Natural killer cell (primary cell): ENCODE measurements around the gene LAMA5. TPM values are rescaled to one million over a fixed set of nuclear protein-coding genes. Genes with fewer than 3 reads are reported as not detected.

Experiments
- ATAC-seq, 3 donors: fragments of 150-1000 bp in 2 of 3; fragments of 200-7000 bp in 1 of 3; cut with Tn5 transposase; 1 replicate in 1 of 3; 2 replicates in 2 of 3; pipeline ENCODE4 v1.10.0; 2021; ENCODE audit warnings: mild to moderate bottlenecking in 2 of 3, moderate library complexity in 2 of 3
- DNase-seq, 2 donors: peaks; one replicate each; pipeline versions ENCODE4 v3.0.0 to v3.0.0-alpha.2; 2013 to 2021; ENCODE audit warnings: mixed read lengths in 1 of 2
- H3K27ac ChIP-seq: one replicate; pipeline ENCODE4 v1.5.1; 2013; ENCODE audit warnings: mild to moderate bottlenecking, low read length
- H3K27me3 ChIP-seq: one replicate; pipeline ENCODE4 v1.6.1; 2013; ENCODE audit warnings: low read length; ENCODE audit not compliant: control insufficient read depth, insufficient read depth
- H3K36me3 ChIP-seq: one replicate; pipeline ENCODE4 v1.6.1; 2013; ENCODE audit warnings: low read length; ENCODE audit not compliant: control insufficient read depth, insufficient read depth
- H3K4me1 ChIP-seq: one replicate; pipeline ENCODE4 v1.6.1; 2013; ENCODE audit warnings: low read length; ENCODE audit not compliant: control insufficient read depth, insufficient read depth
- H3K4me3 ChIP-seq: one replicate; pipeline ENCODE4 v1.5.1; 2013; ENCODE audit warnings: low read length
- H3K9me3 ChIP-seq: one replicate; pipeline ENCODE4 v1.6.1; 2013; ENCODE audit warnings: low read length; ENCODE audit not compliant: control insufficient read depth, insufficient read depth
- H3K27ac Mint-ChIP-seq, 2 donors: one replicate each; pipeline ENCODE4 v1.8.0; 2022; ENCODE audit warnings: mild to moderate bottlenecking in 2 of 2, mixed read lengths in 2 of 2, moderate library complexity in 1 of 2
- H3K27me3 Mint-ChIP-seq, 2 donors: one replicate each; pipeline ENCODE4 v1.8.0; 2022; ENCODE audit warnings: low read depth in 2 of 2, mixed read lengths in 2 of 2
- H3K36me3 Mint-ChIP-seq: one replicate; pipeline ENCODE4 v1.8.0; 2022; ENCODE audit warnings: mixed read lengths
- H3K4me1 Mint-ChIP-seq, 2 donors: one replicate each; pipeline ENCODE4 v1.8.0; 2022; ENCODE audit warnings: mixed read lengths in 2 of 2
- H3K4me3 Mint-ChIP-seq: one replicate; pipeline ENCODE4 v1.8.0; 2022; ENCODE audit warnings: mild to moderate bottlenecking, moderate library complexity, mixed read lengths
- H3K9me3 Mint-ChIP-seq, 2 donors: one replicate each; pipeline ENCODE4 v1.8.0; 2022; ENCODE audit warnings: mixed read lengths in 2 of 2
- WGBS: methylation state at CpG from one replicate; pipeline ENCODE4 v1.1.7; 2013; ENCODE audit warnings: missing lambda C conversion rate; ENCODE audit not compliant: insufficient coverage; 5-methylcytosine and 5-hydroxymethylcytosine counted together
- intact Hi-C: fragments of 100-400 bp; cut with micrococcal nuclease; formaldehyde crosslinking; loops from one replicate; pipeline ENCODE4 v1.14.2; 2022
- total RNA-seq, 4 donors: library from RNA; stranded (reverse); fragments of 120-200 nt in 1 of 4; gene quantifications; one replicate each; pipeline versions ENCODE4 v1.2.3 to v1.2.4, GENCODE V29; 2013 to 2022
- TF ChIP-seq, protein P1 (sequence below): fragments of 200-600 bp; IDR thresholded peaks from one replicate; pipeline ENCODE4 v1.8.0; 2022; ENCODE audit warnings: antibody characterized with exemption

LAMA5 gene
- total RNA-seq, 3 donors from 2014 or later (not counting 1 experiment from before 2014, with no cell fraction given) = 1.0 to 4.3 (median 1.4) TPM

DNA sequence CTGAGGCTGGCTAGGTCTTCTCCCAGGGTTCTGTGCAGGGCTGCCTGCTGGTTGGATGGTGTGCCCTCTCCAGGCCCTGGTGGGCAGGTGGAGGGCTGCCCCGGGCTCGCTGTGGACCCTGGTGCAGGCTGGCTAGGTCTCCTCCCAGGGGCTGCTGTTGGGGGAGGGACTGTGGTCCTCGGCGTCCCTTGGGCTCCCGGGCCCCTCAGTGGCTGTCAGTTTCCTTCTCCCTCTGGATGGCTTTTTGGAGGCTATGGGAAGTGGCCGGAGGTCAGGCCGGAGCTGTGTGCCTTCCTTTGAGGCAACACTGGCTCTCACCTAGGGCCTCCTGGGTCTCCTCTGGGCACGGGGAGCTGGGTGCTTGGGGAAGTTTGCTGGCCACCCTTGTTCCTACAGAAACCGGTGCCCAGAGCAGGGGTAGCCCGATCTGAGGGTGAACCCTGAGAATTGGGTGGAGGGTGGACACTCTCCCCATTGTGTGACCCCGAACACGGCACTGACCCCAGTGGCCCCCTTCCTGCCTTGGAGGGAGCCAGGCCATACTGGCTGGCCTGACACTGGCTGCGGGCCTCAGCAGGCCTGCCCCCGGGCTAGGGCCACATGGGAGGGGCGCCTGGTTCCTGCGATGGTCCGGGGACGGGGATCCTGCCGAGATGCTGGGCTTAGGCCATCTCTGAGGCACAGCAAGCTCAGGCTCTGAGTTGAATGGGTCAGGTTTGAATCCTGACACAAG is 43.8 kb upstream of the LAMA5 start:
- 87% methylated on average over 19 of the region's 19 CpGs for WGBS
- H3K4me3 Mint-ChIP-seq = no peak overlapping the region
- ATAC-seq = no peak

DNA sequence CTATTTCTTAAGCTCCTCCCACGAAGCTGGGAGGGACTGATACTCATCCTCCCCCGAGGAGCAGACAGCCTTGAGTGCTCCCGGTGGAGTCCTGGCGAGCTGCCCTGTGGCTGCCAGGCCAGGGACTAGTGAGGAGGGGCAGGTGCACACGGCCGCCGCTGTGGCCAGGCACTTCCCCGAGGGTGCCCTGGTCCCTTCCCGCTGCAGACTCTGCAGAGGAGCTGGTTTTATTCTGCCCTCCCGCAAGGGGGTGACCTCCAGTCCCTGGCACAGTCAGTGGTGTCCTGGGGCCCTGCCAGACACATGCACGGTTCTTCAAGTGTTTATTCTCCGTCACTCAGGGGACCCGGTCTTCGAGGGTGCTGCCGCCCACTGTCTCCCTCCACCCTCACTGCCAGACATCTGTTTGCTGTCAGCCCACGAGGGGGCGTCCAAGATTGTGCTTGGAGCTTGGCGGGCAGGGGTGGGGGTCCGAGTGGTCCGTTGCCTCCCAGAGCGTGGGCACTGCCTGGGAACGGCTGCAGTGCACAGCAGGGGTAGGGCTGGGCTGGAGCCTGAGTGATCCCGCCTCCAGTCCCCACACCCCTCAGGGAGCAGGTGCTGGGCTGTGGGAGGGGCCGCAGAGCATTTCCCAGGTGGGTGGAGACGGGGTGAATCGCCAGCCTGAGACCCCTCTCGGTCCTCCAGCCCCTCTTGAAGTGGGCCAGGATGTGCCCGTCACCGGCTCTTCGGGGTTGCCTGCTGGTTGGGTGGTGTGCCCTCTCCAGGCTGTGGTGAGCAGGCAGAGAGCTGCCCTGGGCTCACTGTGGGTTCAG is 43.0 kb upstream of the LAMA5 start:
- TF ChIP-seq, protein P1, sequence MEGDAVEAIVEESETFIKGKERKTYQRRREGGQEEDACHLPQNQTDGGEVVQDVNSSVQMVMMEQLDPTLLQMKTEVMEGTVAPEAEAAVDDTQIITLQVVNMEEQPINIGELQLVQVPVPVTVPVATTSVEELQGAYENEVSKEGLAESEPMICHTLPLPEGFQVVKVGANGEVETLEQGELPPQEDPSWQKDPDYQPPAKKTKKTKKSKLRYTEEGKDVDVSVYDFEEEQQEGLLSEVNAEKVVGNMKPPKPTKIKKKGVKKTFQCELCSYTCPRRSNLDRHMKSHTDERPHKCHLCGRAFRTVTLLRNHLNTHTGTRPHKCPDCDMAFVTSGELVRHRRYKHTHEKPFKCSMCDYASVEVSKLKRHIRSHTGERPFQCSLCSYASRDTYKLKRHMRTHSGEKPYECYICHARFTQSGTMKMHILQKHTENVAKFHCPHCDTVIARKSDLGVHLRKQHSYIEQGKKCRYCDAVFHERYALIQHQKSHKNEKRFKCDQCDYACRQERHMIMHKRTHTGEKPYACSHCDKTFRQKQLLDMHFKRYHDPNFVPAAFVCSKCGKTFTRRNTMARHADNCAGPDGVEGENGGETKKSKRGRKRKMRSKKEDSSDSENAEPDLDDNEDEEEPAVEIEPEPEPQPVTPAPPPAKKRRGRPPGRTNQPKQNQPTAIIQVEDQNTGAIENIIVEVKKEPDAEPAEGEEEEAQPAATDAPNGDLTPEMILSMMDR = peak; percentile 22
- H3K4me1 ChIP-seq = peaks cover 36% of the 10 kb centered on the region
- Mint-ChIP-seq H3K4me3 (peak overlapping the region; percentile 45), H3K4me1 (peaks cover 10 to 34% of the 10 kb centered on the region in 2 donors), H3K27ac (peak overlapping the region in 1 of 2 donors; percentile 14), H3K27me3 (no peaks in the 10 kb centered on the region), H3K36me3 (no peaks in the 10 kb centered on the region), H3K9me3 (no peaks in the 10 kb centered on the region)
- H3K36me3 ChIP-seq = no peaks in the 10 kb centered on the region
- no peaks in the 10 kb centered on the region for H3K27me3 ChIP-seq
- ATAC-seq (no peak), DNase-seq (peak; percentile 31 to 57)
- H3K4me3 ChIP-seq = no peak overlapping the region
- no peaks in the 10 kb centered on the region for H3K9me3 ChIP-seq
- intact Hi-C loops = no loop called here
- H3K27ac ChIP-seq = no peak overlapping the region
- WGBS = 6% methylated on average over 30 of the region's 30 CpGs

More for the DNA sequence above, 43.8 kb upstream of the LAMA5 start:
- H3K36me3 Mint-ChIP-seq = no peaks in the 10 kb centered on the region
- Histone ChIP-seq H3K36me3 (no peaks in the 10 kb centered on the region), H3K27me3 (no peaks in the 10 kb centered on the region), H3K4me3 (no peak overlapping the region), H3K9me3 (no peaks in the 10 kb centered on the region), H3K4me1 (peaks cover 29% of the 10 kb centered on the region), H3K27ac (no peak overlapping the region)
- H3K27ac Mint-ChIP-seq = no peak overlapping the region
- H3K9me3 Mint-ChIP-seq = no peaks in the 10 kb centered on the region
- intact Hi-C loops = no loop called here
- TF ChIP-seq, protein P1 = no peak
- H3K27me3 Mint-ChIP-seq = no peaks in the 10 kb centered on the region
- peaks cover 4 to 26% of the 10 kb centered on the region in 2 donors for H3K4me1 Mint-ChIP-seq
- no peak for DNase-seq

DNA sequence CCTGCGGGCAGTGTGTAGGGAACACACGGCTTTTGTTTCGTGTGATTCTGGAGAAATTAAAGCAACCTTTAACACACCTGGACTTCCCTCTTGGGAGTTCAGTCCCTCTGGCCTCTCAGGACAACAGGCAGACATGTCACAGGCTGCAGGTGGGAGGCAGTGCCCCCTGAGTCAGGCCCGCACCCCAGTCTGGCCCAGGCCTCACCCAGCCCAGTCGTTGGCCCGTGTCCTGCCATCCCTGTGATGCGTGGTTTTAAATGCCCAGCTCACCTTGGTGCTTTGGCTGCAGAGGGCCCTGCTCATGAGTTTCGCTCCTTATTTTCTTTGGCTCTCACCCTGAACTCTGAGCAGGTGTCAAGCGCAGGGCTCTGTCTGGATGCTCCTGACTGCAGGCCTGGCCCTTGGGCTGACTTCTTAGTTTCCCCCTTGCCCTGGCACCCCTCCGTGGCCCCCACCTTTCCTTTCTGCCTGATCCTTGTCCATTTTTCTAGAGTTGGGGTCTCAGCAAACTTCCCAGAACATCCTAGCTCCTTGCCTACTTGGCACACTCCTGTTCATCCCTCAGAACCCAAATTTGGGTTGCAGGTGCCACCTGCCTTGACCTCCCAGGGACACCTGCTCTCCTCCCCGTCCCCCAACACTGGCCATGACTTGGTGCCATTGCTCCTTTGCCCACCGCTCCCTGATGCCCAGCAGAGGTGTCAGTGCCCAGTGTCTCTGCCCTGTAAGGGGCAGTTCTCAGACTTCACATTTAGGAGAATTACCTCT is 42.2 kb upstream of the LAMA5 start:
- H3K27ac ChIP-seq = no peak overlapping the region
- Mint-ChIP-seq H3K4me3 (peak overlapping the region; percentile 21), H3K9me3 (no peaks in the 10 kb centered on the region), H3K27ac (peak overlapping the region in 1 of 2 donors; percentile 14), H3K27me3 (no peaks in the 10 kb centered on the region), H3K4me1 (peaks cover 10 to 35% of the 10 kb centered on the region in 2 donors), H3K36me3 (no peaks in the 10 kb centered on the region)
- no peak for ATAC-seq
- H3K27me3 ChIP-seq = no peaks in the 10 kb centered on the region
- H3K9me3 ChIP-seq = no peaks in the 10 kb centered on the region
- WGBS = 96% methylated on average over 12 of the region's 12 CpGs
- no peak overlapping the region for H3K4me3 ChIP-seq
- peaks cover 39% of the 10 kb centered on the region for H3K4me1 ChIP-seq
- TF ChIP-seq, protein P1 = no peak
- no peak for DNase-seq
- no peaks in the 10 kb centered on the region for H3K36me3 ChIP-seq
- intact Hi-C loops = no loop called here
